ENCODE results near the gene RERE.

The RERE gene

GRCh38 chr1:8482979-8483381 is 334.5 kb downstream of the RERE start:
- Histone ChIP-seq H4K91ac (ENCODE audit: low read depth, low read length) (no peak overlapping the region), H4K8ac (ENCODE audit: low read depth, low read length) (no peak overlapping the region), H3K27ac (ENCODE audit: low read depth, low read length) (no peak overlapping the region), H3K4me1 (ENCODE audit: control insufficient read depth in 1 of 2, insufficient read depth in 2 of 2, low read length in 2 of 2) (no peaks in the 10 kb centered on the region), H2AFZ (ENCODE audit: insufficient read depth, low read length, poor library complexity) (no peak overlapping the region), H3K14ac (ENCODE audit: low read length) (no peak overlapping the region), H3K4me3 (ENCODE audit: low read depth, low read length) (no peak overlapping the region), H2AK5ac (ENCODE audit: low read length) (no peak overlapping the region), H3K18ac (ENCODE audit: low read length) (no peak overlapping the region), H2BK120ac (ENCODE audit: insufficient read depth, low read length, poor library complexity) (no peak overlapping the region), H3K36me3 (ENCODE audit: control insufficient read depth in 1 of 2, insufficient read depth in 2 of 2, low read length in 2 of 2) (peaks cover 2% of the 10 kb centered on the region in 2 experiments), H3K27me3 (ENCODE audit: insufficient read depth, low read length) (no peaks in the 10 kb centered on the region), H2BK5ac (ENCODE audit: low read depth, low read length, poor library complexity) (no peak overlapping the region), H3K79me2 (ENCODE audit: control insufficient read depth, insufficient read depth, low read length, poor library complexity) (no peaks in the 10 kb centered on the region), H2BK12ac (ENCODE audit: low read length) (no peak overlapping the region), H3K79me1 (ENCODE audit: low read length) (no peaks in the 10 kb centered on the region), H3K4me2 (ENCODE audit: low read length) (no peak overlapping the region), H3K4ac (ENCODE audit: low read depth, low read length) (no peak overlapping the region), H4K12ac (ENCODE audit: low read depth, low read length) (no peak overlapping the region), H3K9ac (ENCODE audit: low read length) (no peak overlapping the region), H3K23ac (ENCODE audit: low read length) (no peak overlapping the region), H3K9me3 (ENCODE audit: insufficient read depth, low read depth, low read length) (no peaks in the 10 kb centered on the region)
- WGBS (ENCODE audit: extremely low coverage, insufficient coverage, insufficient read length) = no CpG with 5 or more reads among the region's 2 CpGs
- peak; percentile 65 to 84 for DNase-seq

GRCh38 chr1:8481650-8482380 is 335.6 kb downstream of the RERE start:
- H3K9me3 ChIP-seq (ENCODE audit: insufficient read depth, low read depth, low read length) = no peaks in the 10 kb centered on the region
- no peak overlapping the region for H2BK12ac ChIP-seq (ENCODE audit: low read length)
- H3K36me3 ChIP-seq (ENCODE audit: control insufficient read depth in 1 of 2, insufficient read depth in 2 of 2, low read length in 2 of 2) = peaks cover 0 to 2% of the 10 kb centered on the region in 2 experiments
- H3K14ac ChIP-seq (ENCODE audit: low read length) = no peak overlapping the region
- H3K23ac ChIP-seq (ENCODE audit: low read length) = no peak overlapping the region
- no peaks in the 10 kb centered on the region for H3K79me2 ChIP-seq (ENCODE audit: control insufficient read depth, insufficient read depth, low read length, poor library complexity)
- H3K9ac ChIP-seq (ENCODE audit: low read length) = no peak overlapping the region
- H2BK120ac ChIP-seq (ENCODE audit: insufficient read depth, low read length, poor library complexity) = no peak overlapping the region
- no peak overlapping the region for H2BK5ac ChIP-seq (ENCODE audit: low read depth, low read length, poor library complexity)
- H3K79me1 ChIP-seq (ENCODE audit: low read length) = no peaks in the 10 kb centered on the region
- no peaks in the 10 kb centered on the region for H3K4me1 ChIP-seq (ENCODE audit: control insufficient read depth in 1 of 2, insufficient read depth in 2 of 2, low read length in 2 of 2)
- no peak overlapping the region for H2AK5ac ChIP-seq (ENCODE audit: low read length)
- H3K27ac ChIP-seq (ENCODE audit: low read depth, low read length) = no peak overlapping the region
- no peak overlapping the region for H2AFZ ChIP-seq (ENCODE audit: insufficient read depth, low read length, poor library complexity)
- DNase-seq = peak; percentile 33 to 76
- H3K27me3 ChIP-seq (ENCODE audit: insufficient read depth, low read length) = no peaks in the 10 kb centered on the region
- no peak overlapping the region for H4K8ac ChIP-seq (ENCODE audit: low read depth, low read length)
- H4K91ac ChIP-seq (ENCODE audit: low read depth, low read length) = no peak overlapping the region
- no peak overlapping the region for H3K4ac ChIP-seq (ENCODE audit: low read depth, low read length)
- H3K4me3 ChIP-seq (ENCODE audit: low read depth, low read length) = no peak overlapping the region
- no CpG with 5 or more reads among the region's 2 CpGs for WGBS (ENCODE audit: extremely low coverage, insufficient coverage, insufficient read length)
- no peak overlapping the region for H4K12ac ChIP-seq (ENCODE audit: low read depth, low read length)
- H3K18ac ChIP-seq (ENCODE audit: low read length) = no peak overlapping the region
- no peak overlapping the region for H3K4me2 ChIP-seq (ENCODE audit: low read length)

- Histone ChIP-seq H3K18ac (ENCODE audit: low read length) (no peak overlapping the region), H3K27me3 (ENCODE audit: insufficient read depth, low read length) (no peaks in the 10 kb centered on the region), H3K4ac (ENCODE audit: low read depth, low read length) (no peak overlapping the region), H2BK120ac (ENCODE audit: insufficient read depth, low read length, poor library complexity) (no peak overlapping the region), H3K4me2 (ENCODE audit: low read length) (no peak overlapping the region), H3K9ac (ENCODE audit: low read length) (no peak overlapping the region), H4K8ac (ENCODE audit: low read depth, low read length) (no peak overlapping the region), H2BK12ac (ENCODE audit: low read length) (no peak overlapping the region), H4K12ac (ENCODE audit: low read depth, low read length) (no peak overlapping the region), H3K27ac (ENCODE audit: low read depth, low read length) (no peak overlapping the region), H3K79me2 (ENCODE audit: control insufficient read depth, insufficient read depth, low read length, poor library complexity) (no peaks in the 10 kb centered on the region), H2BK5ac (ENCODE audit: low read depth, low read length, poor library complexity) (no peak overlapping the region), H3K14ac (ENCODE audit: low read length) (no peak overlapping the region), H3K36me3 (ENCODE audit: control insufficient read depth in 1 of 2, insufficient read depth in 2 of 2, low read length in 2 of 2) (no peaks in the 10 kb centered on the region), H3K9me3 (ENCODE audit: insufficient read depth, low read depth, low read length) (no peaks in the 10 kb centered on the region), H4K91ac (ENCODE audit: low read depth, low read length) (no peak overlapping the region), H3K4me1 (ENCODE audit: control insufficient read depth in 1 of 2, insufficient read depth in 2 of 2, low read length in 2 of 2) (no peaks in the 10 kb centered on the region), H2AK5ac (ENCODE audit: low read length) (no peak overlapping the region), H2AFZ (ENCODE audit: insufficient read depth, low read length, poor library complexity) (no peak overlapping the region), H3K4me3 (ENCODE audit: low read depth, low read length) (no peak overlapping the region), H3K79me1 (ENCODE audit: low read length) (no peaks in the 10 kb centered on the region), H3K23ac (ENCODE audit: low read length) (no peak overlapping the region)
- no peak for DNase-seq
Measured at GRCh38 chr1:8478566-8478965, 338.9 kb downstream of the RERE start.

- H3K18ac ChIP-seq (ENCODE audit: low read length) = no peak overlapping the region
- no peaks in the 10 kb centered on the region for H3K9me3 ChIP-seq (ENCODE audit: insufficient read depth, low read depth, low read length)
Measured at GRCh38 chr1:8477983-8478362, 339.5 kb downstream of the RERE start.

More at GRCh38 chr1:8477983-8478362, 339.5 kb downstream of the RERE start:
- Histone ChIP-seq H2BK12ac (ENCODE audit: low read length) (no peak overlapping the region), H2BK5ac (ENCODE audit: low read depth, low read length, poor library complexity) (no peak overlapping the region), H3K79me2 (ENCODE audit: control insufficient read depth, insufficient read depth, low read length, poor library complexity) (no peaks in the 10 kb centered on the region), H3K36me3 (ENCODE audit: control insufficient read depth in 1 of 2, insufficient read depth in 2 of 2, low read length in 2 of 2) (no peaks in the 10 kb centered on the region), H4K91ac (ENCODE audit: low read depth, low read length) (no peak overlapping the region), H3K4me3 (ENCODE audit: low read depth, low read length) (no peak overlapping the region), H3K4ac (ENCODE audit: low read depth, low read length) (no peak overlapping the region), H2BK120ac (ENCODE audit: insufficient read depth, low read length, poor library complexity) (no peak overlapping the region), H4K8ac (ENCODE audit: low read depth, low read length) (no peak overlapping the region), H4K12ac (ENCODE audit: low read depth, low read length) (no peak overlapping the region), H3K79me1 (ENCODE audit: low read length) (no peaks in the 10 kb centered on the region), H3K4me2 (ENCODE audit: low read length) (no peak overlapping the region), H2AK5ac (ENCODE audit: low read length) (no peak overlapping the region), H3K27me3 (ENCODE audit: insufficient read depth, low read length) (no peaks in the 10 kb centered on the region), H3K14ac (ENCODE audit: low read length) (no peak overlapping the region), H2AFZ (ENCODE audit: insufficient read depth, low read length, poor library complexity) (no peak overlapping the region), H3K9ac (ENCODE audit: low read length) (no peak overlapping the region), H3K4me1 (ENCODE audit: control insufficient read depth in 1 of 2, insufficient read depth in 2 of 2, low read length in 2 of 2) (no peaks in the 10 kb centered on the region), H3K27ac (ENCODE audit: low read depth, low read length) (no peak overlapping the region), H3K23ac (ENCODE audit: low read length) (no peak overlapping the region)
- WGBS (ENCODE audit: extremely low coverage, insufficient coverage, insufficient read length) = no CpG with 5 or more reads among the region's 2 CpGs
- DNase-seq = no peak
